Neural cell (in vitro differentiated cells): ENCODE data around the gene OAT.

Experiments
- EP300 ChIP-seq: fragments of 450-650 bp; conservative IDR thresholded peaks from 2 replicates; pipeline ENCODE4 v1.6.1; 2014; ENCODE audit warnings: antibody characterized with exemption, mild to moderate bottlenecking, moderate library complexity; ENCODE audit not compliant: poor library complexity, severe bottlenecking
- EZH2 ChIP-seq: fragments of 200-600, 300-800 bp; shearing (Covaris generic), sonication (generic); IDR thresholded peaks from 2 replicates; pipeline ENCODE4 v1.6.1; 2014; ENCODE audit warnings: antibody characterized with exemption, low read length, borderline replicate concordance, mild to moderate bottlenecking; ENCODE audit not compliant: insufficient read depth, poor library complexity, severe bottlenecking
- MXI1 ChIP-seq: fragments of 450-650 bp; conservative IDR thresholded peaks from 2 replicates; pipeline ENCODE4 v1.6.1; 2014; ENCODE audit warnings: antibody characterized with exemption, mild to moderate bottlenecking; ENCODE audit not compliant: poor library complexity, severe bottlenecking
- POLR2AphosphoS5 ChIP-seq: IDR thresholded peaks from 2 replicates; pipeline ENCODE4 v1.6.1; 2012
- RAD21 ChIP-seq: fragments of 450-650 bp; conservative IDR thresholded peaks from 2 replicates; pipeline ENCODE4 v1.6.1; 2014; ENCODE audit warnings: antibody characterized with exemption, mild to moderate bottlenecking, moderate library complexity
- SMC3 ChIP-seq: fragments of 450-650 bp; conservative IDR thresholded peaks from 2 replicates; pipeline ENCODE4 v1.6.1; 2014; ENCODE audit warnings: antibody characterized with exemption, mild to moderate bottlenecking, moderate library complexity; ENCODE audit not compliant: poor library complexity
- TAF1 ChIP-seq: IDR thresholded peaks from 2 replicates; pipeline ENCODE4 v1.6.1; 2012; ENCODE audit warnings: low read depth
- TF ChIP-seq, protein P1 (sequence below): fragments of 450-650 bp; IDR thresholded peaks from 2 replicates; pipeline ENCODE4 v1.5.1; 2014; ENCODE audit warnings: antibody characterized with exemption, mild to moderate bottlenecking, moderate library complexity; ENCODE audit not compliant: poor library complexity, severe bottlenecking
- TF ChIP-seq, protein P2 (sequence below): IDR thresholded peaks from 2 replicates; pipeline ENCODE4 v1.6.1; 2012; ENCODE audit warnings: borderline replicate concordance

DNA sequence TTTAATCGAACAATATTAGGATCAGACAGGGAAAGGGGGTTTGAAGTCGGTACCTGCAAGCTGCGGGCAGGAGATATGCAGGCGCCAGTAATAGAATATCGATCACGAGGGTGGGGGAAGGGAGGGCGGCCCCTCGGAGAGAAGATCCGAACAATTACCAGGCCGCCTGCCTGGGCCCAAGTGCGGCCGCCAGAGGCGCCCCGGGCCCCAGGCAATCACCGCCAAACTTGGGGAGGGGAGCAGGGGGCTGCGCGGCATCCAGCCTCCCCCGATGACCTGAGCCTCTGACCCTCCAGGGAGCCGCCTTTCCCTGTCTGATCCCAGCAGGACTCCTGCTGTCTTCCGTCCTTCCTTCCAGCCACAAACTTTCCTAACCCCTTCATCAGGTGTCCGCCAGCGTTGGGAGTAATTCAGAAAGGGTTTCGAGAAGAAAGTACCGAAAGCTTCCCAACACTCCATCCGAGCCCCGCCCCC, 30.0 kb upstream of the OAT start:
- TF ChIP-seq, protein P1, sequence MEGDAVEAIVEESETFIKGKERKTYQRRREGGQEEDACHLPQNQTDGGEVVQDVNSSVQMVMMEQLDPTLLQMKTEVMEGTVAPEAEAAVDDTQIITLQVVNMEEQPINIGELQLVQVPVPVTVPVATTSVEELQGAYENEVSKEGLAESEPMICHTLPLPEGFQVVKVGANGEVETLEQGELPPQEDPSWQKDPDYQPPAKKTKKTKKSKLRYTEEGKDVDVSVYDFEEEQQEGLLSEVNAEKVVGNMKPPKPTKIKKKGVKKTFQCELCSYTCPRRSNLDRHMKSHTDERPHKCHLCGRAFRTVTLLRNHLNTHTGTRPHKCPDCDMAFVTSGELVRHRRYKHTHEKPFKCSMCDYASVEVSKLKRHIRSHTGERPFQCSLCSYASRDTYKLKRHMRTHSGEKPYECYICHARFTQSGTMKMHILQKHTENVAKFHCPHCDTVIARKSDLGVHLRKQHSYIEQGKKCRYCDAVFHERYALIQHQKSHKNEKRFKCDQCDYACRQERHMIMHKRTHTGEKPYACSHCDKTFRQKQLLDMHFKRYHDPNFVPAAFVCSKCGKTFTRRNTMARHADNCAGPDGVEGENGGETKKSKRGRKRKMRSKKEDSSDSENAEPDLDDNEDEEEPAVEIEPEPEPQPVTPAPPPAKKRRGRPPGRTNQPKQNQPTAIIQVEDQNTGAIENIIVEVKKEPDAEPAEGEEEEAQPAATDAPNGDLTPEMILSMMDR: peak; percentile 23
- TF ChIP-seq EZH2: peak; percentile 6
- TF ChIP-seq EP300: no peak
- no peak for TF ChIP-seq TAF1
- TF ChIP-seq POLR2AphosphoS5: no peak
- no peak for TF ChIP-seq SMC3
- TF ChIP-seq, protein P2, sequence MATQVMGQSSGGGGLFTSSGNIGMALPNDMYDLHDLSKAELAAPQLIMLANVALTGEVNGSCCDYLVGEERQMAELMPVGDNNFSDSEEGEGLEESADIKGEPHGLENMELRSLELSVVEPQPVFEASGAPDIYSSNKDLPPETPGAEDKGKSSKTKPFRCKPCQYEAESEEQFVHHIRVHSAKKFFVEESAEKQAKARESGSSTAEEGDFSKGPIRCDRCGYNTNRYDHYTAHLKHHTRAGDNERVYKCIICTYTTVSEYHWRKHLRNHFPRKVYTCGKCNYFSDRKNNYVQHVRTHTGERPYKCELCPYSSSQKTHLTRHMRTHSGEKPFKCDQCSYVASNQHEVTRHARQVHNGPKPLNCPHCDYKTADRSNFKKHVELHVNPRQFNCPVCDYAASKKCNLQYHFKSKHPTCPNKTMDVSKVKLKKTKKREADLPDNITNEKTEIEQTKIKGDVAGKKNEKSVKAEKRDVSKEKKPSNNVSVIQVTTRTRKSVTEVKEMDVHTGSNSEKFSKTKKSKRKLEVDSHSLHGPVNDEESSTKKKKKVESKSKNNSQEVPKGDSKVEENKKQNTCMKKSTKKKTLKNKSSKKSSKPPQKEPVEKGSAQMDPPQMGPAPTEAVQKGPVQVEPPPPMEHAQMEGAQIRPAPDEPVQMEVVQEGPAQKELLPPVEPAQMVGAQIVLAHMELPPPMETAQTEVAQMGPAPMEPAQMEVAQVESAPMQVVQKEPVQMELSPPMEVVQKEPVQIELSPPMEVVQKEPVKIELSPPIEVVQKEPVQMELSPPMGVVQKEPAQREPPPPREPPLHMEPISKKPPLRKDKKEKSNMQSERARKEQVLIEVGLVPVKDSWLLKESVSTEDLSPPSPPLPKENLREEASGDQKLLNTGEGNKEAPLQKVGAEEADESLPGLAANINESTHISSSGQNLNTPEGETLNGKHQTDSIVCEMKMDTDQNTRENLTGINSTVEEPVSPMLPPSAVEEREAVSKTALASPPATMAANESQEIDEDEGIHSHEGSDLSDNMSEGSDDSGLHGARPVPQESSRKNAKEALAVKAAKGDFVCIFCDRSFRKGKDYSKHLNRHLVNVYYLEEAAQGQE: no peak
- no peak for TF ChIP-seq RAD21
- TF ChIP-seq MXI1: no peak
